Naive thymus-derived CD4-positive, alpha-beta T cell (primary cell): ENCODE measurements around the gene CCNH. TPM values are rescaled to one million over a fixed set of nuclear protein-coding genes. Genes with fewer than 3 reads are reported as not detected.

ENCODE experiments used
- ATAC-seq: fragments of 150-1000 bp; cut with Tn5 transposase; 2 replicates; pipeline ENCODE4 v1.10.0; 2021; ENCODE audit warnings: mild to moderate bottlenecking, moderate library complexity
- CTCF ChIA-PET: fragments of 350-600 bp; sonication (Branson Sonifier 250); formaldehyde crosslinking; loops from one replicate; lab custom pipeline; 2021; ENCODE audit warnings: antibody characterized with exemption; lab: Charles Lee
- POLR2A ChIA-PET: fragments of 350-600 bp; sonication (Branson Sonifier 250); formaldehyde crosslinking; loops from one replicate; lab custom pipeline; 2021; ENCODE audit warnings: antibody characterized with exemption, inconsistent platforms; lab: Charles Lee
- DNase-seq, 9 donors: peaks; one replicate each; pipeline versions ENCODE4 v3.0.0 to v3.0.0-alpha.2; 2020 to 2022; ENCODE audit warnings: mixed read lengths in 1 of 9
- H3K27ac ChIP-seq: one replicate; pipeline ENCODE4 v1.7.0; 2013; ENCODE audit warnings: mild to moderate bottlenecking, low read depth, low read length, moderate library complexity
- H3K27me3 ChIP-seq, 2 donors: one replicate each; pipeline ENCODE4 v1.7.0; 2013; ENCODE audit warnings: low read length in 2 of 2, mild to moderate bottlenecking in 2 of 2, moderate library complexity in 2 of 2; ENCODE audit not compliant: control insufficient read depth in 2 of 2, insufficient read depth in 2 of 2
- H3K36me3 ChIP-seq, 3 experiments: 1 replicate in 2 of 3; 2 replicates in 1 of 3; pipeline ENCODE4 v1.7.0; 2013; ENCODE audit warnings: low read length in 3 of 3, mild to moderate bottlenecking in 3 of 3, moderate library complexity in 1 of 3; ENCODE audit not compliant: insufficient read depth in 3 of 3, control insufficient read depth in 2 of 3
- H3K4me1 ChIP-seq, 2 donors: one replicate each; pipeline ENCODE4 v1.7.0; 2013; ENCODE audit warnings: low read length in 2 of 2, mild to moderate bottlenecking in 2 of 2, moderate library complexity in 1 of 2; ENCODE audit not compliant: control insufficient read depth in 2 of 2, insufficient read depth in 2 of 2
- H3K4me3 ChIP-seq: 2 replicates; pipeline ENCODE4 v1.7.0; 2013; ENCODE audit warnings: mild to moderate bottlenecking, low read length
- H3K9me3 ChIP-seq, 3 experiments: 1 replicate in 2 of 3; 2 replicates in 1 of 3; pipeline ENCODE4 v1.7.0; 2013; ENCODE audit warnings: low read length in 3 of 3; ENCODE audit not compliant: control insufficient read depth in 2 of 3
- H3K27ac Mint-ChIP-seq, 9 donors: one replicate each; pipeline ENCODE4 v1.8.0; 2020 to 2022; ENCODE audit warnings: mixed read lengths in 9 of 9, mild to moderate bottlenecking in 8 of 9, moderate library complexity in 5 of 9, inconsistent platforms in 2 of 9
- H3K27me3 Mint-ChIP-seq, 5 donors: one replicate each; pipeline ENCODE4 v1.8.0; 2021 to 2022; ENCODE audit warnings: mixed read lengths in 5 of 5, mild to moderate bottlenecking in 1 of 5
- H3K36me3 Mint-ChIP-seq, 5 donors: one replicate each; pipeline ENCODE4 v1.8.0; 2020 to 2022; ENCODE audit warnings: mixed read lengths in 5 of 5, mild to moderate bottlenecking in 3 of 5, inconsistent platforms in 1 of 5
- H3K4me1 Mint-ChIP-seq, 7 donors: one replicate each; pipeline ENCODE4 v1.8.0; 2020 to 2022; ENCODE audit warnings: mixed read lengths in 7 of 7, mild to moderate bottlenecking in 3 of 7, inconsistent platforms in 1 of 7
- H3K4me3 Mint-ChIP-seq, 10 donors: one replicate each; pipeline ENCODE4 v1.8.0; 2020 to 2022; ENCODE audit warnings: mild to moderate bottlenecking in 10 of 10, mixed read lengths in 10 of 10, moderate library complexity in 6 of 10, inconsistent platforms in 2 of 10
- H3K9me3 Mint-ChIP-seq, 11 donors: one replicate each; pipeline ENCODE4 v1.8.0; 2020 to 2022; ENCODE audit warnings: mixed read lengths in 11 of 11, mild to moderate bottlenecking in 4 of 11, inconsistent platforms in 1 of 11, moderate library complexity in 1 of 11
- intact Hi-C, 2 donors: fragments of 100-400 bp; cut with micrococcal nuclease; formaldehyde crosslinking; loops; one replicate each; pipeline ENCODE4 v1.15.1; 2023
- polyA plus RNA-seq, 2 donors: library from polyadenylated mRNA; unstranded; fragments of 300-500 nt; fragmentation: Illumina TruSeq; gene quantifications; one replicate each; pipeline ENCODE4 v1.2.3, GENCODE V29; 2021
- total RNA-seq, 6 experiments: library from RNA in 5 of 6; stranded (reverse) in 5 of 6; gene quantifications; 1 replicate in 5 of 6; 2 replicates in 1 of 6; pipeline ENCODE4 v1.2.3 and lab custom pipeline; 2021 to 2026

Gene CCNH
- 100 to 1,000 TPM in 4 of 5 experiments, 10 to 100 TPM in 1; 57.5 to 239 (median 113) TPM for total RNA-seq
- polyA plus RNA-seq, result 10 to 100 TPM; 55.7 to 64.9 TPM
- total RNA-seq (lab: John Stamatoyannopoulos, UW), result 288 reads per million, percentile 96 among the genes with 10 or more reads in this experiment

DNA sequence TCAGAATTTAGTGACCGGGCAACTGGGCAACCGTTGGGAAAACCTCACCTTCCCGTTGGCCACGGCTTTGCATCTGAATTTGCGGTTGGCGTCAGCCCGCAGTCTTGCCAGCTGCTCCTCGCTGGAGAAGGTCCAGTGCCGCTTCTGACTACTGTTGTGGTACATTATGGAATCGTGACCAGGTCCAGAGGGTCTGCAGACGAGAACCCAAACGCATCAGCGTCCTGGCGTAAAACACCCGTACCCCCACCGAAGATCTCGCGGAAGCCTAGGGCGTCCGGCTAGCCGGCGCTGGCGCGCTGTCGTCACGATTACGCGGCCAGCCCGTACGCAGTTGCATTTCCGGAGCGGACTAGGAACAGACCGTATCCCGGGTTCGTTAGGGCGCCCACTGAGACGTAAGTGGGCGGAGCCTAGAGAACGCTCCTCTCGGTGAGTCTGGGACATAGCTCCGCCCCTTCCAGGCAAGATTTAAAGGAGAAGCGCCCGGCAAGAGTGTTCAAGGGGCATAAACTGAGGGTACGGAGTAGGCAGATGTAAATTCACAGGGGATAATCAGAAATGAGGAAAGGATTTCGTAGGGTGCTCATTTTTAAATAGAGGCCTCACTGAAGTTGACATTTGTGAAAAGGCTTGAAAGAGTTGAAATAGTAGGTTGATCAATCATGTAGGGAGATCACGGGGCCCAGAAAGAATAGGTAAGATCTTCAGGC, at the start of gene CCNH:
Gene CCNH (minus strand): TSS at position 301 of the 713 bp plus-strand sequence. CDS start 136 bp downstream, at position 165.
- H3K27me3 Mint-ChIP-seq, result peaks cover 0 to 3% (median 0%) of the 10 kb centered on the region in 5 donors
- ChIA-PET CTCF (interaction anchor here (0.7 to 1.1 kb wide), 2 partner anchors 15 to 145 kb away, joined by 3 to 7 read pairs; partner anchors contain the start of gene RASA1), POLR2A (interaction anchor here (1.0 to 2.0 kb wide), 6 partner anchors 10 to 144 kb away, joined by 3 to 12 read pairs (median 4); partner anchors contain the start of gene RASA1)
- Histone ChIP-seq H3K36me3 (peaks cover under 1 to 29% (median 3%) of the 10 kb centered on the region in 3 experiments), H3K4me3 (peak within 1 kb of the TSS; percentile 88), H3K27me3 (no peaks in the 10 kb centered on the region), H3K9me3 (no peaks in the 10 kb centered on the region), H3K4me1 (peaks cover 26 to 28% of the 10 kb centered on the region in 2 donors), H3K27ac (peak within 1 kb of the TSS; percentile 99)
- peak within 1 kb of the TSS; percentile 90 to 100 (median 95) for H3K4me3 Mint-ChIP-seq
- intact Hi-C loops, result loop anchor here (1.0 to 5.0 kb wide), 13 partner anchors 12 to 1280 kb away; partner anchors contain the start of genes COX7C (in 2 of the 2), TMEM161B (in 2 of the 2) and RASA1 (in 1 of the 2)
- DNase-seq (peak; percentile 83 to 98 (median 97)), ATAC-seq (peak; percentile 99)
- H3K27ac Mint-ChIP-seq, result peak within 1 kb of the TSS; percentile 92 to 99 (median 98)
- peaks cover 4 to 27% (median 10%) of the 10 kb centered on the region in 5 donors for H3K36me3 Mint-ChIP-seq
- peaks cover 24 to 62% (median 50%) of the 10 kb centered on the region in 7 donors for H3K4me1 Mint-ChIP-seq
- H3K9me3 Mint-ChIP-seq, result no peaks in the 10 kb centered on the region

DNA sequence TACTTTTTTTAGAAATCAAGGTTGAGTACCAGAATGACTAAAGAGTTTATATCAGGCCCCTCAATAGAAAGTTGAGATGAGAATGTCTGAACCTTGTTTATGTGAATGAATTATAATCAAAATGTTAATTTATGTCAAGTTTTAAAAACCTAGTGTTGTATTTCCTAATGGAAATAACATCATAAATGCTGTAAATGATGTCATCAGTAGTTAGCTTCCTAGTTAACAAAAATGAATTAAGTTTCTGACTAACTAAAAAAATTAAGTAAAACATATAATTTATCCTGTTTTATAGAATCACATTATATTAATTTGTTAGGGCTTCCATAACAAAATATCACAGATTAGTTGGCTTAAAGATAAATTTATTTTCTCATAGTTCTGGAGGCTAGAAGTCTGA, 45.0 kb upstream of the CCNH start:
- Histone ChIP-seq H3K27me3 (peaks cover 0 to 5% of the 10 kb centered on the region in 2 donors), H3K9me3 (no peaks in the 10 kb centered on the region), H3K36me3 (no peaks in the 10 kb centered on the region), H3K4me1 (no peaks in the 10 kb centered on the region), H3K27ac (no peak overlapping the region), H3K4me3 (no peak overlapping the region)
- CTCF ChIA-PET, result no interaction called here
- H3K4me3 Mint-ChIP-seq, result no peak overlapping the region
- no peak for DNase-seq
- H3K9me3 Mint-ChIP-seq, result peaks cover 0 to 5% (median 4%) of the 10 kb centered on the region in 11 donors
- POLR2A ChIA-PET, result no interaction called here
- no peak for ATAC-seq
- peaks cover 0 to 5% (median 0%) of the 10 kb centered on the region in 7 donors for H3K4me1 Mint-ChIP-seq
- intact Hi-C loops, result no loop called here
- H3K36me3 Mint-ChIP-seq, result no peaks in the 10 kb centered on the region
- peaks cover 11 to 28% (median 26%) of the 10 kb centered on the region in 5 donors for H3K27me3 Mint-ChIP-seq
- no peak overlapping the region for H3K27ac Mint-ChIP-seq

DNA sequence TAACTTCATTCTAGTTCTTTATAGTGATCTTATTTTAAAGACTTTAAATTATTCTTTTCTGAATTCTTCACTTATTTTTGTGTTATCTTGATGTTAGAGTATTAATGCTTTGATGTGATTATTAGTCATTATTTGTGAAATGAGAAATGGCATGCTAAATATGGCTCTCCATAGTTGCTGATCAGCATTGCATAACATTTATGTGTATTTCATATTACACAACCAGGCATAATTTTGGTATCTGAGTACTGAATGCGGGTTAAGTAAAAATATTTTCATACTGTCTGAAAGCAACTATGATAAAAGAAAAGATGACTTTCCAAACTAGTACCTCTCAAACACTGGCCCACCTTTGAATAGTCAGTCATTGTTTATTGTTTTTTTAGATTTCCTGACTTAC, 41.1 kb upstream of the CCNH start:
- intact Hi-C loops, result no loop called here
- no peak overlapping the region for H3K4me3 Mint-ChIP-seq
- ChIA-PET POLR2A (no interaction called here), CTCF (no interaction called here)
- H3K27me3 Mint-ChIP-seq, result peaks cover 9 to 34% (median 27%) of the 10 kb centered on the region in 5 donors
- ATAC-seq, result no peak
- peaks cover 0 to 3% of the 10 kb centered on the region in 2 donors for H3K27me3 ChIP-seq
- no peak overlapping the region for H3K4me3 ChIP-seq
- no peaks in the 10 kb centered on the region for H3K9me3 Mint-ChIP-seq
- no peaks in the 10 kb centered on the region for H3K36me3 ChIP-seq
- peaks cover 0 to 9% (median 0%) of the 10 kb centered on the region in 7 donors for H3K4me1 Mint-ChIP-seq
- H3K27ac Mint-ChIP-seq, result no peak overlapping the region
- no peaks in the 10 kb centered on the region for H3K9me3 ChIP-seq
- no peak overlapping the region for H3K27ac ChIP-seq
- no peaks in the 10 kb centered on the region for H3K4me1 ChIP-seq
- H3K36me3 Mint-ChIP-seq, result no peaks in the 10 kb centered on the region
- no peak for DNase-seq

DNA sequence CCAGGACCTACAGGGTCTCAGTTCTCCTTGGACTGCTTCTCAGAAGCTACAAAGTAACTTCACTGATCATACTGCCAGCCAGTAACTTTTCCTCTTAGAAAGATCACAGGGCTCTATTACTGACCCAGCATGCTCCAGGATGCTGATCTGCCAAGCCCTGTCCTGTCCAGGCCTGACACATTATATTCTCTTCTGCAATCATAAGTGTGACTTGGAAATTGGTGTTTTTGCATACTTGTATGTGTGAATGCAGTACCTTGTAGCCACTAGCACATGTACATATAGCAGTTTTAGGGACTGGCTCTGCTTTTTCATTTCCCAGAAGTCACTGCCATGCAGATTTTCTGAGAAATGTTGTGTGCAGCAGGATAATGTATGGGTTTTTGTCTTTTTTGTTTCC, 40.1 kb upstream of the CCNH start:
- CTCF ChIA-PET, result no interaction called here
- ATAC-seq (no peak), DNase-seq (peak in 1 of 9 donors; percentile 1)
- no peak overlapping the region for H3K4me3 ChIP-seq
- H3K27me3 ChIP-seq, result no peaks in the 10 kb centered on the region
- POLR2A ChIA-PET, result no interaction called here
- peaks cover 0 to 9% (median 0%) of the 10 kb centered on the region in 7 donors for H3K4me1 Mint-ChIP-seq
- no peak overlapping the region for H3K4me3 Mint-ChIP-seq
- no peaks in the 10 kb centered on the region for H3K9me3 Mint-ChIP-seq
- intact Hi-C loops, result no loop called here
- no peaks in the 10 kb centered on the region for H3K36me3 ChIP-seq
- no peak overlapping the region for H3K27ac ChIP-seq
- H3K9me3 ChIP-seq, result no peaks in the 10 kb centered on the region
- peaks cover 15 to 33% (median 25%) of the 10 kb centered on the region in 5 donors for H3K27me3 Mint-ChIP-seq
- no peaks in the 10 kb centered on the region for H3K36me3 Mint-ChIP-seq
- H3K4me1 ChIP-seq, result no peaks in the 10 kb centered on the region
- no peak overlapping the region for H3K27ac Mint-ChIP-seq

DNA sequence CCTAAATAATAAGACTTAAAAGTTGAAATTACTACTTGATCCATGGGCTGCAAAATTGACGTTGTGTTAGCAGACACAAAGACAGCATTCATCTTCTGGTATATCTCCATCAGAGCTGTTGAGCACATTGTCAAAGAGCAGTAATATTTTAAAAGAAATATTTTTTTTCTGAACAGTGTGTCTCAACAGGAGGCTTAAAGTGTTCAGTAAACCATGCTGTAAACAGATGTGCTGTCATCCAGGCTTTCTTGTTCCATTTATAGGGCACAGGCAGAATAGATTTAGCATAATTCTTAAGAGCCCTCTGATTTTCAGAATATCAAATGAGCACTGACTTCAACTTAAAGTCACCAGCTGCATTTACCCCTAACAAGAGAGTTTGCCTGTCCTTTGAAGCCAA, 29.7 kb upstream of the CCNH start:
- H3K4me3 Mint-ChIP-seq, result no peak overlapping the region

DNA sequence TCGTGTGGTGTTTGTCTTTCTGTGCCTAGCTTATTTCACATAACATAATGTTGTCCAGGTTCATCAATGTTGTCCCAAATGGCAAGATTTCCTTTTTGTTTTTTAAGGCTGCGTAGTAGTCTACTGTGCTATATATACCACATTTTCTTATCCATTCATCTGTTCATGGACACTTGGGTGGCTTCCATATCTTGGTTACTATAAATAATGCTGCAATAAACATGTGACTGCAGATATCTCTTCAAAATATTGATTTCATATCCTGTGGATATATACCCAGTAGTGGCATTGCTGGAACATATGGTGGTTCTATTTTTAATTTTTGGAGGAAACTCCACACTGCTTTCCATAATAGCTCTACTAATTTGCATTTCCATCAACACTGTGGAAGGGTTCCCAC, 25.5 kb upstream of the CCNH start:
- ATAC-seq (no peak), DNase-seq (no peak)
- no peaks in the 10 kb centered on the region for H3K36me3 ChIP-seq
- Mint-ChIP-seq H3K27me3 (peaks cover 10 to 25% (median 16%) of the 10 kb centered on the region in 5 donors), H3K27ac (no peak overlapping the region), H3K9me3 (peaks cover 0 to 7% (median 0%) of the 10 kb centered on the region in 11 donors), H3K4me3 (no peak overlapping the region), H3K4me1 (no peaks in the 10 kb centered on the region), H3K36me3 (peaks cover 0 to 3% (median 0%) of the 10 kb centered on the region in 5 donors)
- H3K27me3 ChIP-seq, result no peaks in the 10 kb centered on the region
- no peaks in the 10 kb centered on the region for H3K9me3 ChIP-seq
- H3K4me1 ChIP-seq, result peaks cover 0 to 7% of the 10 kb centered on the region in 2 donors
- ChIA-PET POLR2A (no interaction called here), CTCF (no interaction called here)
- no peak overlapping the region for H3K4me3 ChIP-seq
- intact Hi-C loops, result no loop called here
- no peak overlapping the region for H3K27ac ChIP-seq

More for the DNA sequence above, 29.7 kb upstream of the CCNH start:
- Histone ChIP-seq H3K36me3 (no peaks in the 10 kb centered on the region), H3K9me3 (no peaks in the 10 kb centered on the region), H3K27me3 (no peaks in the 10 kb centered on the region), H3K4me1 (peaks cover 0 to 7% of the 10 kb centered on the region in 2 donors), H3K27ac (no peak overlapping the region), H3K4me3 (no peak overlapping the region)
- intact Hi-C loops, result no loop called here
- ChIA-PET POLR2A (no interaction called here), CTCF (no interaction called here)
- H3K4me1 Mint-ChIP-seq, result no peaks in the 10 kb centered on the region
- H3K27ac Mint-ChIP-seq, result no peak overlapping the region
- peaks cover 0 to 3% (median 0%) of the 10 kb centered on the region in 5 donors for H3K36me3 Mint-ChIP-seq
- ATAC-seq (no peak), DNase-seq (no peak)
- peaks cover 0 to 7% (median 0%) of the 10 kb centered on the region in 11 donors for H3K9me3 Mint-ChIP-seq
- H3K27me3 Mint-ChIP-seq, result peaks cover 10 to 27% (median 19%) of the 10 kb centered on the region in 5 donors
